ENCODE measurements around the gene NAB2. TPM values are rescaled to one million over a fixed set of nuclear protein-coding genes. Genes with fewer than 3 reads are reported as not detected.

The NAB2 gene
- total and polyA plus RNA-seq, 2 of the 8 experiments (the other 6 are each of a cell fraction or from before 2014, with no cell fraction given) = 20.9 to 23.5 TPM

DNA sequence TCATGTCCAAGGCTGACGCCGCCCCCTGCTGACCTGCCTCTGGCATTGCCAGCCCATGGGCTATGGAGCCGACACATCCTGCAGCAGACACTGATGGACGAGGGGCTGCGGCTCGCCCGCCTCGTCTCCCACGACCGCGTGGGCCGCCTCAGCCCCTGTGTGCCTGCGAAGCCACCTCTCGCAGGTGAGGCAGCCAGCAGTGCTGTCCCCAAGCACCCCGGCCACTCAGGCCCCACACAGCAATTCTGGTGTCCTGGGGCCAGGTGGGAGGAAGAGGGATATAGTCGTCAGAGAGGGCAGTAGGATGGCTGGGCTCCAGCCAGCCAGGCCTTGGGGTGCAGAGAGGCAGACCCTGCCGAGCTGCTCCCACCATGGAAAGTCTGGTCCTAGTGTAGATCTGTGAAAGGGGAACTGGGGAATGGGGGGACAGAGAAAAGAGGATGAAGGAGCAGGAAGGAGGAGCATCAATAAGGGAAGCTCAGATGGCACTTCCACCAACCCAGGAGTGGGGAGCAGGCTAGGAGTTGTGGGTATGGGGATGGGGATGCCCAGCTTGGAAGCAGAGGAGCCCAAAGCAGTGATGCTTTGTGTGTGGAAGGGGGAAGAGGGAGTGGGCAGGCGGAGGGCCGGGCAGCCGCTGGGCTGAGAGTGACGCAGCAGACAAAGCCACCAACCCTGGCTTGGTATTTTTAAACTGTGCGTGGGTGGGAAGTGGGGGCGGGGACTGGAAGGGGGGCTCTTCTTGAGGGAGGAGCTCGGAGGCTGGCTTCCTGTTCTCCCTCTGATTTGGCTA lies 4.7 kb downstream of the NAB2 start (continued):
- no peak for TF ChIP-seq EP300 (IDR thresholded peaks at IDR 0.05; ENCODE audit: borderline replicate concordance in 1 of 2, low read depth in 2 of 2, low read length in 2 of 2)
- TF ChIP-seq, protein P1, sequence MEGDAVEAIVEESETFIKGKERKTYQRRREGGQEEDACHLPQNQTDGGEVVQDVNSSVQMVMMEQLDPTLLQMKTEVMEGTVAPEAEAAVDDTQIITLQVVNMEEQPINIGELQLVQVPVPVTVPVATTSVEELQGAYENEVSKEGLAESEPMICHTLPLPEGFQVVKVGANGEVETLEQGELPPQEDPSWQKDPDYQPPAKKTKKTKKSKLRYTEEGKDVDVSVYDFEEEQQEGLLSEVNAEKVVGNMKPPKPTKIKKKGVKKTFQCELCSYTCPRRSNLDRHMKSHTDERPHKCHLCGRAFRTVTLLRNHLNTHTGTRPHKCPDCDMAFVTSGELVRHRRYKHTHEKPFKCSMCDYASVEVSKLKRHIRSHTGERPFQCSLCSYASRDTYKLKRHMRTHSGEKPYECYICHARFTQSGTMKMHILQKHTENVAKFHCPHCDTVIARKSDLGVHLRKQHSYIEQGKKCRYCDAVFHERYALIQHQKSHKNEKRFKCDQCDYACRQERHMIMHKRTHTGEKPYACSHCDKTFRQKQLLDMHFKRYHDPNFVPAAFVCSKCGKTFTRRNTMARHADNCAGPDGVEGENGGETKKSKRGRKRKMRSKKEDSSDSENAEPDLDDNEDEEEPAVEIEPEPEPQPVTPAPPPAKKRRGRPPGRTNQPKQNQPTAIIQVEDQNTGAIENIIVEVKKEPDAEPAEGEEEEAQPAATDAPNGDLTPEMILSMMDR (IDR thresholded peaks at IDR 0.05; ENCODE audit: control extremely low read depth in 1 of 3, insufficient read depth in 1 of 3, low read depth in 1 of 3, low read length in 3 of 3) = peak in 2 of 3 experiments; percentile 85 to 86; a peak in 3 of 4 replicates
- no peak for TF ChIP-seq ASH2L (IDR thresholded peaks at IDR 0.05; ENCODE audit: low read length)
- no peak for TF ChIP-seq CBX5 (IDR thresholded peaks at IDR 0.05; ENCODE audit: low read depth, low read length)
- peak; percentile 54 for TF ChIP-seq POLR2AphosphoS5 (IDR thresholded peaks at IDR 0.05; ENCODE audit: low read depth, low read length)
- TF ChIP-seq YY1 (IDR thresholded peaks at IDR 0.05; ENCODE audit: low read depth, low read length) = peak; percentile 43; the same call in 1 of the 2 replicates
- 0 out of 2 replicates have a peak, but pooled peaks have one; percentile 37 for TF ChIP-seq BACH1 (IDR thresholded peaks at IDR 0.05; ENCODE audit: low read length)
